KOPT-K1 (cell line): Measurements from ENCODE around the gene TYROBP.
"Not testable (repeated sequence)": the region's sequence is repeated elsewhere in the genome, so short reads cannot be mapped to it uniquely, and the experiment has no call there.

Experiments used
- H3K27ac ChIP-seq: fragments of 200-600 bp; sonication (generic); 2 replicates; pipeline ENCODE4 v1.5.1; 2016; ENCODE audit warnings: antibody characterized with exemption, mild to moderate bottlenecking, low read depth, low read length; ENCODE audit not compliant: poor library complexity, severe bottlenecking
- H3K36me3 ChIP-seq: fragments of 200-600 bp; sonication (generic); 2 replicates; pipeline ENCODE4 v1.5.1; 2017; ENCODE audit warnings: antibody characterized with exemption, mild to moderate bottlenecking, low read length, moderate library complexity; ENCODE audit not compliant: insufficient read depth
- H3K9me3 ChIP-seq: fragments of 200-600 bp; sonication (generic); 2 replicates; pipeline ENCODE4 v1.5.1; 2017; ENCODE audit warnings: antibody characterized with exemption, low read length, mild to moderate bottlenecking; ENCODE audit not compliant: insufficient read depth, poor library complexity, severe bottlenecking

TYROBP gene

DNA sequence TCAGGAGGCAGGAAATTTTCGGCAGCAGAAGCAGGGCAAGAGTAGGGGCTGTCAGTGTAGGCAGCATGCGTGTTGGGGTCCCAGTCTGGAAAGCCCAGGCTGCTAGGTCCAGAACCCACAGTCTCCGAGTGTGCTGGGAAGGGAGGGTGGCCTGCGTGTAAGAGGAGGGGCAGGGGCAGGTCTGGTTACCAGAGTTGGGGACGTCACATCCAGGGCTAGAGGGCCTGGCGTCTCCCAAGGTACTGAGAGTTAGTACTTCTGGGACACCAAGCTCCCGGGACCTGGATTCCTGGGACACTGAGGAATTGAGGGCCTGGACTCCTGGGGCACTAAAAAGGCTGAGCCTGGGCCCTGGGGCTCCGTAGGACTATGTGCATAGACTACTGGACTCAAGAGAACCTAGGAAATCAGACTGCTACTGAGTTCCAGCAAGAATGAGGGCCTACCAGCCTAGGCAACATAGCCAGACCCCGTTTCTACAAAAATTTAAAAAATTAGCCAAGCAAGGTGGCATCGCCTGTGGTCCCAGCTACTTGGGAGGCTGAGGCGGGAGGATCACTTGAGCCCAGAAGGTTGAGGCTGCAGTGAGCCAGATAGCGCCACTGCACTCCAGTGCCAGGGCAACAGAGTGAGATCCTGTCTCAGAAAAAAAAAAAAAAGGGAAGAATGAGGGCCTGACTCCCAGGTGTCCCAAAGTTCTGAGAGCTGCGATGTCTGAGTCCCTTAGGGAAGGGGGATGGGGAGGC, 10.2 kb downstream of the TYROBP start:
- H3K36me3 ChIP-seq = peaks cover 56% of the 10 kb centered on the region
- H3K27ac ChIP-seq = no peak overlapping the region
- H3K9me3 ChIP-seq = no peaks in the 10 kb centered on the region

DNA sequence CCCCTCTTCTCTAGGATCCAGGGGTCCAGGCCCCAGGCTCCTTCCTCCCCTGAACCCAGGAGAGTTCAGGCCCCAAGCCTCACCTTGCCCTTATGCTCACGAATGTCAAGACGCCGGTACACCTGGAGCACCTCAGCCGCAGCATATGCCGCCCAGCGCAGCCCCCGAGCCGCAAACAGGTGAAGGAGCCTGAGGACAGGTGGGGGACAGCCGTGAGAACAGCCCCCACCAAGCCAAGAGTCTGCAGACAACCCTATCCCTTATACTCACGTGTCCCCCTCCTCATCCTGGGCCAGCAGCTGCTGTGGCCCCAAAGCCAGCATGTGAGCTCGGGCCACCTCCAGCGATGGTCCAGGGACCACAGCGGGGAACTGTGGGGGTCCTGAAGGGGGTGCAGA, 11.5 kb downstream of the TYROBP start:
- Histone ChIP-seq H3K27ac (no peak overlapping the region), H3K36me3 (peaks cover 66% of the 10 kb centered on the region), H3K9me3 (no peaks in the 10 kb centered on the region)

DNA sequence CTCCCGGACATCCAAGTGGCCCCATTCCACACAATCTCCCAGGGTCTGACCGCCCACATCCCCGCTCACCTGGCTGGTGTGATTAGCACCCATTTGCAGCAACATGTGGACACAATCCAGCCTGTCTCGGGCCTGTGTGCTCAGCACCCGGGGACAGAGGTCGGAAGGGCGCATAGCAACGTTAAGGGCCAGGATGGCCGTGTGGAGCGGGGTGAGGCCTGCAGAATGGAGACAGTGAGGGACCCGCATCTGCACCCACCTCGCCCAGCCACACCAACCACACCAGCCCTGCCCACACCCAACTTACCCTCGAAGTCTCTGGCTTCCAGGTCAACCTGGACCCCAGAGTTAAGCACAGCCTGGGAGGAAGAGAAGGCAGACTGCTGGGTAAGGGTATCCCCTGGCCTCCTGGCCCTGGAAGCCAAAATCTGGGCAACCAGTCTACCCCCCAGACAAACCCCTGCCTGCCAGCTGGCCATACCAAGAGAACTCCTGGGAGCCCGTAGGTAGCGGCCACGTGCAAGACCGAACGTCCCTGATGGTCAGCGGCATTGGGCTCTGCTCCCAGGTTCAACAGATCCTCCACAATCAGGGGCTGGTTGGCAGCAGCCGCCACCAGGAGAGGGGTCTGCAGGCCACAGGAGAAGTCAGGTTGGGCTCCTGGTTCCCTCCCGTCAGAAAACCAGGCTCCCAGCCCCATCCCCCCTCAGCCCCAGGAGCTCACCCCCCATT, 12.0 kb downstream of the TYROBP start:
- Histone ChIP-seq H3K27ac (no peak overlapping the region), H3K36me3 (peaks cover 70% of the 10 kb centered on the region), H3K9me3 (no peaks in the 10 kb centered on the region)

- Histone ChIP-seq H3K36me3 (peaks cover 87% of the 10 kb centered on the region), H3K9me3 (no peaks in the 10 kb centered on the region), H3K27ac (no peak overlapping the region)
Observed at GRCh38 chr19:35894342-35894741, 13.8 kb downstream of the TYROBP start.

DNA sequence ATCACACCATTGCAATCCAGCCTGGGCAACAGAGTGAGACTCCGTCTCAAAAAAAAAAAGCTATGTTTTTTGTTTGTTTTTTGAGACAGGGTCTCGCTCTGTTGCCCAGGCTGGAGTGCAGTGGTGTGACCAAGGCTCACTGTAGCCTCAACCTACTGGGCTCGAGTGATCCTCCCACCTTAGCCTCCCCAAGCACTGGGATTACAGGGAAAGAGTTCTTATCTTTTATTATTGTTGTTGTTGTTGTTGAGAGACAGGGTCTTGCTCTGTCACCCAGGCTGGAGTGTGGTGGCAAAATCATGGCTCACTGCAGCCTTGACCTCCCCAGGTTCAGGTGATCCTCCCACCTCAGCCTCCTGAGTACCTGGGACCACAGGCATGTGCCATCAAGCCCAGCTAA, 16.3 kb downstream of the TYROBP start:
- not testable (repeated sequence) for H3K27ac ChIP-seq, H3K9me3 ChIP-seq
- H3K36me3 ChIP-seq = peaks cover 95% of the 10 kb centered on the region

DNA sequence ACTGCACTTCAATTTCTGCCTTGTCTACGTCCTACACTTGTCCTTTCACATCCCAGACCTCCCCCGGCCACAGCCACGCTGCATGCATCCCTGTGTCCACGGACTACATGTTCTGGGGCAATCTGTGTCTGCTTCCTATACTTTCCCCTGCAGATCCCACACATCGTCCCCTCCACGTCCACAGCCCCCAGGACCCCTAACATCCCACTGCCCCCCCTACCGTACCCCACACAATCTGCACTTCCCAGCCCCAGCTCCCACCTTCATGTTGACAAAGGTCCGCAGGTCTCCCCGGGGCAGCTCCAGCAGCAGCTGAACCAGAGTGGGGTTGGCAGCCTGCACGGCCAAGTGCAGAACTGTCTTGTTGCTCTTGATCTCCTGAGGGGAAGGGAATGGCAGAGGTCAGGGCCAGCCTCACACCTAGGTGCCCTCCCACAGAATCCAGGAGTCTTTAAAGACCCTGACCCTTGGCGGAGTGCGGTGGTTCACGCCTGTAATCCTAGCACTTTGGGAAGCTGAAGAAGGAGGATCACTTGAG, 17.9 kb downstream of the TYROBP start:
- Histone ChIP-seq H3K27ac (no peak overlapping the region), H3K9me3 (no peaks in the 10 kb centered on the region), H3K36me3 (peaks cover 82% of the 10 kb centered on the region)

DNA sequence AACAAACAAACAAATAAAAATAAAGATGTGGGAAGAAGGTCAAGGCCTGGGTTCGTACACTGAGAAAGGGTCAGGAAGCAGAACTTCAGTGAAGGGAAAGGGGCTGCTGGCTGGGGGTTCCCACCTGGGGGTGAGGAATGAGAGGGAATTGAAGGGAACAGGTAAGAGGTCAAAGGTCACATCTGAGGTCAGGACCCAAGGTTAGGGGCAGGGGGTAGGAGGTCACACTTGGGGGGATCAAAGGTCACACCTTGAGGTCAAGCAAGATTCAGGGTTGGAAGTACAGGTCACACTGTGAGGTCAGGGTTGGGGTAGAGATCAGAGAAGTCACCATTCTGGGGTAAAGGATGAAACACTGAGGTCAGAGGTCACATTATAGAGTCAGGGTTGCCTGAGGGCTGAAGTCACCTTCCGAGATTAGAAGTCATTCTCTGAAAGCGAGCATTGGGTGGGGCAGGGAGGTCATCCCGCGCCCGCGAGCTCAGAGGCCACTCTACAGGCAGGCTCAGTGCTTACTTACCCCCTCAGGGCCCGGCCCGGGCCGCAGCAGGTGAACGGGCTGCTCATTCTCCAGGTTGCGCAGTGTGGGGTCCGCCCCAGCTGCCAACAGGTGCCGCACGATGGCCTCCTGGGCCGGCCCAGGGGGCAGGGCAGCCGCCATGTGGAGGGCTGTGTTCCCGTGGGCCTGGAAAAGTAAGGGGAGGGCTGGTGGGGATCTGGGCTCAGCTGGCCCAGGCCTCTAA, 18.6 kb downstream of the TYROBP start:
- H3K27ac ChIP-seq = no peak overlapping the region
- peaks cover 75% of the 10 kb centered on the region for H3K36me3 ChIP-seq

DNA sequence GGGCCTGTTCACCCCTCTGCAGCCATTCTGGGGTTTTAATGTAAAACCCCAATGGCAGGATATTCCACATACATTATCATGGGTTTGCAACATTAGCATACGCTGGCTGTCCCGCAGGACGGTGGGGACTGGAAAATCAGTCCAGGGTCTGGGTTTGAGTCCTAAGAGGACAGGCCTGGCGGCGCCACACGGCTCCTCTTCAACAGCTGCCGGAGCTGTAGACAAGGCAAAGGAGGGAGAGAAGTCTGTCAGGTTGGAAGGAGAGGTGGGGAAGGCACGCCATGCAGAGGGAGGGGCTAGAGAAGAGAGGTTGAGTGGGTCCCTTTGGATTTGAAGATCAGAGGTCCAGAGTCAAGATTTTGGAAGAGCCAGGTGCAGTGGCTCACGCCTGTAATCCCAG, 19.7 kb downstream of the TYROBP start:
- H3K36me3 ChIP-seq = peaks cover 64% of the 10 kb centered on the region
- no peaks in the 10 kb centered on the region for H3K9me3 ChIP-seq
- H3K27ac ChIP-seq = no peak overlapping the region

More for the DNA sequence above, 18.6 kb downstream of the TYROBP start:
- H3K9me3 ChIP-seq = no peaks in the 10 kb centered on the region

GRCh38 chr19:35887197-35887596, 20.9 kb downstream of the TYROBP start:
- H3K36me3 ChIP-seq = peaks cover 52% of the 10 kb centered on the region
- no peaks in the 10 kb centered on the region for H3K9me3 ChIP-seq
- H3K27ac ChIP-seq = no peak overlapping the region

- H3K27ac ChIP-seq = no peak overlapping the region
- H3K9me3 ChIP-seq = no peaks in the 10 kb centered on the region
- peaks cover 43% of the 10 kb centered on the region for H3K36me3 ChIP-seq
Observed at GRCh38 chr19:35885904-35886303, 22.2 kb downstream of the TYROBP start.

DNA sequence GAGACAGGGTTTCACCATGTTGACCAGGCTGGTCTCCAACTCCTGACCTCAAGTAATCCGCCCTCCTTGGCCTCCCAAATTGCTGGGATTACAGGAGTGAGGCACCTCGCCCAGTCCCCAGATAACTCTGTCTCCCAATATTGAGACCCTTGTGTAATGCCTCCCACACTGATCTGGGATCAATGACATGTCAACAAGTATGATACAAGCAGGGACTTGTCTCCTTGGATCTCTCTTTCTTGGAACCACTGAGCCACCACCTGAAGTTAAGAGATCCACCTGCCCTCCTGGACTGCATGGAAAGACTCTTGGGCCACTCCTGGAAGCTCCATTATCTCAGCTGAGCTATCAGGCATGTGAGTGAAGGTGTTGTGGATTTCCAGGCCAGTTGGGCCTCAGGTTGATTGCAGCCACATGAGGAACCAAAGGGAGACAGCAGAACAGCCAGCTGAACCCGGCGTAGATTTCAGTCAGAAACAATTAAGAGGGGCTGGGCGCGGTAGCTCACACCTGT, 22.8 kb downstream of the TYROBP start:
- H3K36me3 ChIP-seq = peaks cover 37% of the 10 kb centered on the region
- H3K9me3 ChIP-seq = no peaks in the 10 kb centered on the region
- H3K27ac ChIP-seq = no peak overlapping the region

DNA sequence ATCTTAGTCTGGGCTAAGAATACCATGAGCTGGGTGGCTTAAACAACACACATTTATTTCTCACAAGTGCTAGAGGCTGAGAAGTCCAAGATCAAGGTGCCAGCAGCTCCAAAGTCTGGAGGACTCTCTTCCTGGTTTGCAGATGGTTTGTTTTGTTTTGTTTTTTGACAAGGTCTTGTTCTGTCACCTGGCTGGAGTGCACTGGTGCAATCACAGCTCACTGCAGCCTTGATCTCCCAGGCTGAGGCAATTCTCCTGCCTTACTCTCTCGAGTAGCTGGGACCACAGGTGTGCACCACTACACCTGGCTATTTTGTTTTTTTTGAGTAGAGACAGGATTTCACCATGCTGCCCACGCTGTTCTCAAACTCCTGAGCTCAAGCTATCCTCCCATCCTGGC, 24.2 kb downstream of the TYROBP start:
- H3K9me3 ChIP-seq = no peaks in the 10 kb centered on the region
- peaks cover 23% of the 10 kb centered on the region for H3K36me3 ChIP-seq
- no peak overlapping the region for H3K27ac ChIP-seq

- no peak overlapping the region for H3K27ac ChIP-seq
- peaks cover 7% of the 10 kb centered on the region for H3K36me3 ChIP-seq
- no peaks in the 10 kb centered on the region for H3K9me3 ChIP-seq
Observed at GRCh38 chr19:35882114-35882832, 25.8 kb downstream of the TYROBP start.

DNA sequence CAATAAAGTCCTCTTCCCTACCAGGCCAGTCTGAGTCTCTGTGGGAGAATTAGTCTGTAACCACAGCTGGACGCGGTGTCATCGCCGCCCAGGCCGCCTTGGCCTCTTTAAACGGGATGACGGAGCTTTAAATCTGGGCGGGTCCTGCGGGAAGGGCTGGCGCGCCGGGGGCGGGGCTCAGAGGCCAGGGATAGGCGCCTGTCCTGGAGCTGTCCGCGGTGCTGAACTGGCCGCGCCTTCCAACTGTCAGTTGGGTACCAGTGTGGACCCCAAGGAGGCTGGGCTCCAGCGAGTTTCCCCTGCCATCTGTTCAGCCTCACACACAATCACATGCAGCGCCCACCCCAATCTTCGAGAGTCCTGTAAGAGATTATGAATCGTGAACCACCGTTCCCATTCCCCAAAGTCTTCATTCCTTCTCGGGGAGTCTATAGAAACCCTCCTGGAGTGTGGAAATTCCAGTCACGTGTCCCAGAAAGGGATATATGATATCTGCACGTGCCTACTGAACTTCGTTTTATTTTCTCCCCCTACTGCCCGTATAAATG, 28.3 kb downstream of the TYROBP start:
- Histone ChIP-seq H3K9me3 (no peaks in the 10 kb centered on the region), H3K27ac (no peak overlapping the region), H3K36me3 (no peaks in the 10 kb centered on the region)
